GM12873 (cell line): Measurements from ENCODE around the gene EIF5.

Experiments used
- TF ChIP-seq, protein P1 (sequence below): IDR thresholded peaks from 2 replicates; pipeline ENCODE4 v1.5.1; 2012; ENCODE audit warnings: low read depth, mild to moderate bottlenecking, moderate library complexity, low read length, control low read depth; ENCODE audit not compliant: insufficient read depth; ENCODE audit errors: missing control alignments

EIF5 gene

DNA sequence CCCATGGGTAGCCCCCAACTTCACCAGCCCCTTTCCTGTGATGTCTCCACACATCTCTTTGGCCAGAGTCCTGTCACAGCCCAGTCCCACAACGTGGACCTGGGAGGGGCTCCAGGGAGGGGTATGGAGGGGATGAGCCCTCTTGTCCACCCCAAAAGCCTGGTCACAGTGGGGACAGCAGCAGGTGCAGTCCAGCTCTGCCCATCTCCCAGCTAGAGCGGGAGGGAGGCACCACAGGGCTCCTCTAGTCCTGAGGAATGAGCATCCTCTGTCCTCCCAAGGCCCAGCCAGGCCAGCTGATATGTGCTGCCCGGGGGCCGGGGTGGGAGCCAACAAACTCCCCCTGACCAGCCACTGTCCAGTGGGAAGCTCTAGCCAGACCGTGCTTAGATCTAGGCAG is 43.5 kb upstream of the EIF5 start:
- TF ChIP-seq, protein P1, sequence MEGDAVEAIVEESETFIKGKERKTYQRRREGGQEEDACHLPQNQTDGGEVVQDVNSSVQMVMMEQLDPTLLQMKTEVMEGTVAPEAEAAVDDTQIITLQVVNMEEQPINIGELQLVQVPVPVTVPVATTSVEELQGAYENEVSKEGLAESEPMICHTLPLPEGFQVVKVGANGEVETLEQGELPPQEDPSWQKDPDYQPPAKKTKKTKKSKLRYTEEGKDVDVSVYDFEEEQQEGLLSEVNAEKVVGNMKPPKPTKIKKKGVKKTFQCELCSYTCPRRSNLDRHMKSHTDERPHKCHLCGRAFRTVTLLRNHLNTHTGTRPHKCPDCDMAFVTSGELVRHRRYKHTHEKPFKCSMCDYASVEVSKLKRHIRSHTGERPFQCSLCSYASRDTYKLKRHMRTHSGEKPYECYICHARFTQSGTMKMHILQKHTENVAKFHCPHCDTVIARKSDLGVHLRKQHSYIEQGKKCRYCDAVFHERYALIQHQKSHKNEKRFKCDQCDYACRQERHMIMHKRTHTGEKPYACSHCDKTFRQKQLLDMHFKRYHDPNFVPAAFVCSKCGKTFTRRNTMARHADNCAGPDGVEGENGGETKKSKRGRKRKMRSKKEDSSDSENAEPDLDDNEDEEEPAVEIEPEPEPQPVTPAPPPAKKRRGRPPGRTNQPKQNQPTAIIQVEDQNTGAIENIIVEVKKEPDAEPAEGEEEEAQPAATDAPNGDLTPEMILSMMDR = no peak

DNA sequence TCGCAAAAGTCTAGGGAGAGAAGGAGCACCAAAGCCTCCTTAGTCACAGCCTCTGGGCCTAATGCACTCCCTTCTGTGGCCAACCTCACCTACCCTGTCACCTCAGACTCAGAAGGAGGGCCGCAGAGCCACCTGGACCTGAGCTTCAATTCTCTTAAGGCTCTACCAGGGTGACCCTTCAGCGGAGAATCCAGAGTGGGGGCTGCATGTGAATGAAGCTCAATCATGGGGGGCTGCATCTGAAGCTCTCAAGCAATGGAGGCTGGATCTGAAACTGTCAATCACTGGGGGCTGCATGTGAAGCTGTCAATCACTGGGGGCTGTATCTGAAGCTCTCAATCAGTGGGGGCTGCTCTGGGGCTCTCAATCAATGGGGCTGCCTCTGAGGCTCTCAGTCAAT is 43.1 kb upstream of the EIF5 start:
- TF ChIP-seq, protein P1 = no peak

DNA sequence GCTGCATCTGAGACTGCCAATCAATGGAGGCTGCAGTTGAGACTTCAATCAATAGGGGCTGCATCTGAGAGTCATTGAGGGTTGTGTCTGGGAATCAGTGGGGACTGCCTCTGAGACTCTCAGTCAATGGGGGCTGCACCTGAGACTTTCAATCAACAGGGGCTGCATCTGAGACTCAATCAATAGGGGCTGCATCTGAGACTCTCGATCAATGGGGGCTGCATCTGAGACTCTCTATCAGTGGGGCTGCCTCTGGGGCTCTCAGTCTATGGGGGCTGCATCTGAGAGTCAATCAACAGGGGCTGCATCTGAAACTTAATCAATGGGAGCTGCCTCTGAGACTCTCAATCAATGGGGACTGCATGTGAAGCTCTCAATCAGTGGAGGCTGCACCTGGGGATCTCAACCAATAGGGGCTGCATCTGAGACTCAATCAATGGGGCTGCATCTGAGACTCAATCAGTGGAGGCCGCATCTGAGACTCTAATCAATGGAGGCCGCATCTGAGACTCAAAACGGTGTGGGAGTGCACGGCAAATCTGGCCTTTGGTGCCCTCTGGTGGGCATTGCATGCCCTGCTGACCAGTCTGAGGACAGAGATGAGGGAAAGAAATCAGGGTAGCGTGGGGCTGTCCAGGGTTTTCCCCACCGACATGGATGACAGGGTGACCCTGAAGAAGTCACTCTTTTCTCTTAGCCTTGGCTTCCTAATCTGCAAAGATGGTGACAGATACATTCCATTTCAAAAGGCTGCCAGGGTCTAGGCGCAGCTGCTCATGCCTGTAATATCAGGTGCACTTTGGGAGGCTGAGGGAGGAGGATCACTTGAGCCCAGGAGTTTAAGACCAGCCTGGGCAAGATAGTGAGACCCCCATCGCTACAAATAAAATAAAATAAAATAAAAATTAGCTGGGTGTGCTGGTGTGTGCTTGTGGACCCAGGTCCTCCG is 41.3 kb upstream of the EIF5 start:
- TF ChIP-seq, protein P1 = peak; percentile 97

DNA sequence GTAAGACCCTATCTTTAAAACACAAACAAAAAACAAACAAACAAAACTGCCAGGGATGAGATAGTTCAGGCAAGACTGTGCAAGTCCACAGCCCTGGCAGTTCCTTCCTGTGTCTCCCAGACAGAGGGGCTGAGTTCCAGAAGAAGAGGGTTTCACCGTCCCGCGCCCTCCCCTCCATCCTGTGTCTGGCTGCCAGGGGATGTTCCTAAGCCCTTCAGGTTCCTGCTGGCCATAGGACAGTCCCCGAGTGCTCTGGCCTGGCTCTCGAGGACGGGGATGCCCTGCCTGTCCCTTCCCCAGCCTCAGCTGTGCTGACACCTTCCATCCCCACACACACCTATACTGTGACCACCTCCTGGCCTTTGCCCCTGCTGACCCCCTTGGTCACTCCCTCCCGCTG is 40.6 kb upstream of the EIF5 start:
- TF ChIP-seq, protein P1 = no peak

DNA sequence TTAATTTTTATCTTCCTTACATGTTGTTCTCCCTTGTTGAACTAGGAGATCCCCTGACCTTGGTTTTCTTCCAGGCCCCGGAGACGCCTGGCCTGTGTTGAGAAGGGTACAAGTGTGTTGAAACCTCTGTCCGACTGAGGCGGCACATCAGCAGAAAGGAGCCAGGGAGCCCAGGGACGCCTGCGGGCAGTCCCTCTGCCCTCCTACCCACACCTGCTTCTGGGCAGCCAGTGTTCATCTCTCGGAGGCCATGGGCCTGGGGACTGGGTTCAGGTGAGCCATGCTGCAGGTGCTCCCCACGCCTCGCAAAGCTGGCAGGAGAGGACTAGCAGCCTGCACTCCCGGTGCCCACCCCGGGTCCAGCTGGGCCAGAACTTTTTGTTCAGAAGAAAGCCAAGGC is 39.9 kb upstream of the EIF5 start:
- TF ChIP-seq, protein P1 = no peak

DNA sequence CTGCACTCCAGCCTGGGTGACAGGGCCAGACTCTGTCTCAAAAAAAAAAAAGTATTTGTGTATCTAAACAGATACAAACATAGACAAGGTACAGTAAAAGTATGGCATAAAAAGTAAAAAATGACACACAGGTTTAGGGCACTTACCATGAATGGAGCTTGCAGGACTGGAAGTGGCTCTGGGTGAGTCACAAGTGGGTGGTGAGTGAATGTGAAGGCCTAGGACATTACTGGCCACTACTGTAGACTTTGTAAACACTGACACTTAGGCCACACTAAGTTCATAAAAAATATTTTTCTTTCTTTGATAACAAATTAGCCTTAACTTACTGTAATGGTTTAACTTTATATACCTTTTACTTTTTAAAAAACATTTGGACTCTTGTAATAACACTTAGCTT is 38.0 kb upstream of the EIF5 start:
- TF ChIP-seq, protein P1 = no peak

DNA sequence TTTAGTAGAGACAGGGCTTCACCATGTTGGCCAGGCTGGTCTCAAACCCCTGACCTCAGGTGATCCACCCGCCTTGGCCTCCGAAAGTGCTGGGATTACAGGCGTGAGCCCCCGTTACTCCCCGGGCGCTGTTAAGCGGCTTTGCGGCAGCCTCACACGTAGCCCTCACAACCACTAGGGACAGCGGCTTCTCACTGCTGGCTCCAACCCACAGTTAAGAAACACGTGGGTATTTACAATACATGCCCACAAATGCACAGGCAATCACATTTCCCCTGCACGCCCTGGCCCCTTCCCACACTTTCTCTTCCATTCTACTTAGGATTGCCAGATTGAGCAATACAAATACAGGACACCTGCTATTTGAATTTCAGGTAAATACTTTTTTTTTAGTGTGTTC is 37.0 kb upstream of the EIF5 start:
- TF ChIP-seq, protein P1 = peak; percentile 15
